Stimulated activated naive CD8-positive, alpha-beta T cell treated with anti-CD3 and anti-CD28 coated beads, Interleukin-15, Interleukin-2, amounts not matched to agents 100 U/mL and 50 U/mL, for 24 hours (primary cell): Measurements from ENCODE around the gene TPTE.
"Not testable (repeated sequence)": the region's sequence is repeated elsewhere in the genome, so short reads cannot be mapped to it uniquely, and the experiment has no call there.

ENCODE experiments used
- ATAC-seq: fragments of 150-1000 bp; cut with Tn5 transposase; one replicate; pipeline ENCODE4 v1.10.0; 2021
- DNase-seq: peaks from one replicate; pipeline ENCODE4 v3.0.0; 2021

TPTE gene

GRCh38 chr21:10616535-10616934 lies 95.2 kb downstream of the TPTE start:
- DNase-seq (no peak), ATAC-seq (no peak)

GRCh38 chr21:10617133-10617752 lies 95.9 kb downstream of the TPTE start:
- ATAC-seq, DNase-seq: not testable (repeated sequence)

GRCh38 chr21:10627316-10627863 lies 106.0 kb downstream of the TPTE start:
- ATAC-seq (no peak), DNase-seq (no peak)

GRCh38 chr21:10629239-10629638 lies 107.9 kb downstream of the TPTE start:
- not testable (repeated sequence) for DNase-seq, ATAC-seq

DNA sequence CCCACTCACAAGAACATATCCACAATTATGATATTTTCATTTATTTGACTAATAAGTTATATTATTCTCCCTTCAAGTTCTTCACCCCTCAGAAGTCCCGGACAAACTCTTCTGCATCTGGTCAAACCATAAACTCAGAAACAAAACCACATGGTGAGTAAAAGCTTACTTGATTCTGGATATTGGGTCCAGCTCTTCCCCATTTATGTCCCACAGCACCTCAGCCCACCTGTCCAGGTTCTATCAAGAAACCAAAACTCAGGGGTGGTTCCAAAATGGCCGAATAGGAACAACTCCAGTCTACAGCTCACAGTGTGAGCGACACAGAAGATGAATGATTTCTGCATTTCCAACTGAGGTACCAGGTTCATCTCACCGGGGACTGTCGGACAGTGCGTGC lies 109.4 kb downstream of the TPTE start:
- ATAC-seq, DNase-seq: not testable (repeated sequence)

DNA sequence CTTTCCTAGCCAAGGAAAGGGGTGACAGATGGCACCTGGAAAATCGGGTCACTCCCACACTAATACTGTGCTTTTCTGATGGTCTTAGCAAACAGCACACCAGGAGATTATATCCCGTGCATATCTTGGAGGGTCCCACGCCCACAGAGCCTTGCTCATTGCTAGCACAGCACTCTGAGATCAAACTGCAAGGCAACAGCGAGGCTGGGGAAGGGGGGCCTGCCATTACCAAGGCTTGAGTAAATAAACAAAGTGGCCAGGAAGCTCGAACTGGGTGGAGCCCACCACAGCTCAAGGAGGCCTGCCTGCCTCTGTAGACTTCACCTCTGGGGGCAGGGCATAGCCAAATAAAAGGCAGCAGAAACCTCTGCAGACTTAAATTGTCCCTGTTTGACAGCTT lies 109.9 kb downstream of the TPTE start:
- not testable (repeated sequence) for DNase-seq, ATAC-seq

DNA sequence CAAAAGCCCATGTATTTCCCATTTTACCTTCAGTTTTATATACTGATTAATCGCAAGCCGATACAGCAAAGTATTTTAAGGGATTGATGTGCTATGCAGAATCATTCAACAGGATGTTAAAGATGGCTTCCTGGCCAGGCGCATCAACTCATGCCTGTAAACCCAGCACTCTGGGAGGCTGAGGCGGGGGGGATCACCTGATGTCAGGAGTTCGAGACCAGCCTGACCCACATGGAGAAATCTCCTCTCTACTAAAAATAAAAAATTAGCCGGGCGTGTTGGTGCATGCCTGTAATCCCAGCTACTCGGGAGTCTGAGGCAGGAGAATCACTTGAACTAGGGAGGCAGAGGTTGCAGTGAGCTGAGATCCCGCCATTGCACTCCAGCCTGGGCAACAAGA lies 116.8 kb downstream of the TPTE start:
- ATAC-seq, DNase-seq: not testable (repeated sequence)

DNA sequence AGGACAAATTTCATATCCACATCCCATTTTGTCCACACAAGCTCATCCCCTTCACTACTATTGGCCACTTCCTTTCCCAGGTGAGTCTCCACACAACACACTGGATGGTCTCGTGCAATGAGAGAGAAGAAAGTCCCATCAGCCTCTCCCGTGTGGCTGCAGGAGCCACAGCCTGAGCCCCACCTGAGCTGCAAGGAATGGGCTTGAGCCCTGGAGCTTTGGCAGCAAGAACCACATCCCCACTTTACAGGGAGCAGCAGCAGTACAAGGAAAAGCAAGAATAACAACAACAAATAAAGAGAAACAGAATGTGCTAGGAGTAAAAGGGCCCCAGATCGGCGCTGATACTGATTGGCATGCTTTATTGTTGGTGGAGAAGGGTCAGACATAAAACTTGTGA lies 117.7 kb downstream of the TPTE start:
- ATAC-seq (no peak), DNase-seq (no peak)

DNA sequence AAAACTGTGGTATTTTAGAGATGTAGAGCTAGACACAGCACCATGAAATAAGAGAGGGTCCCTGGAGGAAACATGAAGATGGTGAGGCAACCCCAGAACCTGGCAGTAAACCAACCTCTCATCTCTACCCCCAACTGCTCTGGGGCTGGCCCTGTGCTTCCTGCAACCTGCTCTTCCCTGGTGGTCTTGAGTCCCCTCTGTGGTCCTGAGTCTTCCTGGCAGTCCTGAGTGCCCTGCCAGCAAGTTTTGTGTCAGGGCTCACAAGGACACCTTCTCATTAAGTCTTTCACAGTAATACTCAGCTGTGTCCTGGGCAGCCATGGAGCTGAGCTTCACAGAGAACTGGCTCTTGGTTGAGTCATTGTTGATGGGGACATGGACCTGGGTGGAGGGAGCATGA lies 118.4 kb downstream of the TPTE start:
- ATAC-seq, DNase-seq: not testable (repeated sequence)

DNA sequence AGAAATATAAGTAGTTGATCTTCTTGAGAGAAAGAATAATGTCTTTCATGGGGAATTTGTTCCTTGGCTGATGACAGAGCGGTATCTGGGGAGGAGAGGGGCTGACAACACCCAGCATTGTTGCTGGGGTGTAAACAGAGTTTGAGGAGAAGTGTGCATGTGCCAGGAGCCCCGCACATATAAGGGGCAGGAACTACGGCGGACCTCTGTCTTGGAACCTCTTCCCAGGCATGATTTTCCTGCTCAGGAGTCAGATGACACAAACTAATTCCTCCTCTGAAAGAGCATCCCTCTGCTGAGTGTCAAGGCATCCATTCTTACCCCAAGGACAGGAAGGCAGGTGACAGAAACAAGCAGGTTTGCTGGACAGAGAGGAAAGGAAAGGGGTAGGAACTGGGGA lies 119.1 kb downstream of the TPTE start:
- DNase-seq = no peak
- ATAC-seq = no peak

GRCh38 chr21:10641107-10641506 lies 119.7 kb downstream of the TPTE start:
- DNase-seq (no peak), ATAC-seq (no peak)

DNA sequence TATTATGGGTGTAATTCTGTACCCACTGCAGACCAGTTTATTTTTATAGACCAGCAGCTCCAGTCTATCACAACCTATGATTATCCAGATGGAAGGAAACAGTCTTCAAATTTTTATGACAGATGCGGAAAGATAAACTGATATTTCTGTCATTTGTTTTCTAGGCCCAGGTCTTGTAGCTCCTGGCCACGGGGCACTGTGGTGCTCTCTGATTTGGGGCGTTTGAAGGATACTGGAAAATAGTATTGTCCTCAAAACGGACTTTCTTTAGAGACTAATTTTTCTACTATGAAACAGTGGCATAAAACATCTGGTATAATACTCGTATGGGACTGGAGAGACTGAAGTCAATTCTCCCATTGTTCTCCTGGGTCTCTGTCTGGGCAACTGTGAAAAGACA lies 124.3 kb downstream of the TPTE start:
- ATAC-seq, DNase-seq: not testable (repeated sequence)

- not testable (repeated sequence) for DNase-seq
- peak; percentile 19 for ATAC-seq
Observed at GRCh38 chr21:10649350-10650149, 128.2 kb downstream of the TPTE start.

DNA sequence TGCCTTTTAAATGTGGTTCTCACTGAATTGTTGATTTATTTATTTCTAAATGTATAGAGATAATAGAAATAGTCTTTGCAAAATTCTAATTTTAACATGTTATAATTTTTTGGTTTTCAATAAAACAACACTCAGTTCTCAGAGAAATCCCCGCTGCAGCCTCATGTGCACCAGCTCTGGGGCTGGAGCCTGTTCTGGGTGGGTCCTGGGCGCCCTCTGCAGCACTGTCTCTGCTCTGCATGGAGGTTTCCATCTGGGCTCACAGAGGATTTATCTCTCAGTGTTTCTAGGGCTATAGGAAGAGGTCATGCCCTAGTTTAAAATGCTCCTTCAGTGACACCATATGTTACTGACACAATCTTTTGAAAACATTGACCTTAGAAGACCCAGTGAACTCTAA lies 128.9 kb downstream of the TPTE start:
- DNase-seq, ATAC-seq: not testable (repeated sequence)
